ENCODE data around the gene LRBA.

The LRBA gene

DNA sequence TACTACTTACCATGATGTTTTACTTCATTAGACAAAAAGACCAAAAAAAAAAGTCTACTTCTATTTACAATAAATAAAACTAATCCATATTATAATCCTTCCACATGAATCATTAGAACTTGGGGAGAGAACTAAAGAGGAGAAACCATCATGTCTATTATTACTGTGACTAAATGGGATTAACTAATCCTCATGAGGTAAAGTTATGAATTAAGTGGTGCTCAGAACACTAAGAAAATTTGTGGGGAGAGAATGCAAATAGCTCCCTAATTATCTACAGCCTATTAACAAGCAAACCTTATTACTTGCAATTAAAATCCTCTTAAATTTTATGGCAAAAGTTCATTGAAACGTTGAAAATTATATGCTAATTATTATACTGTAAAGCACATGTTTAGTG lies 364.3 kb downstream of the LRBA start:
- no peak overlapping the region for H3K4me3 ChIP-seq (ENCODE audit: control insufficient read depth, low read depth, low read length)
- TF ChIP-seq, protein P1, sequence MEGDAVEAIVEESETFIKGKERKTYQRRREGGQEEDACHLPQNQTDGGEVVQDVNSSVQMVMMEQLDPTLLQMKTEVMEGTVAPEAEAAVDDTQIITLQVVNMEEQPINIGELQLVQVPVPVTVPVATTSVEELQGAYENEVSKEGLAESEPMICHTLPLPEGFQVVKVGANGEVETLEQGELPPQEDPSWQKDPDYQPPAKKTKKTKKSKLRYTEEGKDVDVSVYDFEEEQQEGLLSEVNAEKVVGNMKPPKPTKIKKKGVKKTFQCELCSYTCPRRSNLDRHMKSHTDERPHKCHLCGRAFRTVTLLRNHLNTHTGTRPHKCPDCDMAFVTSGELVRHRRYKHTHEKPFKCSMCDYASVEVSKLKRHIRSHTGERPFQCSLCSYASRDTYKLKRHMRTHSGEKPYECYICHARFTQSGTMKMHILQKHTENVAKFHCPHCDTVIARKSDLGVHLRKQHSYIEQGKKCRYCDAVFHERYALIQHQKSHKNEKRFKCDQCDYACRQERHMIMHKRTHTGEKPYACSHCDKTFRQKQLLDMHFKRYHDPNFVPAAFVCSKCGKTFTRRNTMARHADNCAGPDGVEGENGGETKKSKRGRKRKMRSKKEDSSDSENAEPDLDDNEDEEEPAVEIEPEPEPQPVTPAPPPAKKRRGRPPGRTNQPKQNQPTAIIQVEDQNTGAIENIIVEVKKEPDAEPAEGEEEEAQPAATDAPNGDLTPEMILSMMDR (IDR thresholded peaks at IDR 0.05; ENCODE audit: control insufficient read depth, insufficient read depth, low read depth, low read length, missing control alignments), result no peak
- DNase-seq (ENCODE audit: low read depth), result no peak

DNA sequence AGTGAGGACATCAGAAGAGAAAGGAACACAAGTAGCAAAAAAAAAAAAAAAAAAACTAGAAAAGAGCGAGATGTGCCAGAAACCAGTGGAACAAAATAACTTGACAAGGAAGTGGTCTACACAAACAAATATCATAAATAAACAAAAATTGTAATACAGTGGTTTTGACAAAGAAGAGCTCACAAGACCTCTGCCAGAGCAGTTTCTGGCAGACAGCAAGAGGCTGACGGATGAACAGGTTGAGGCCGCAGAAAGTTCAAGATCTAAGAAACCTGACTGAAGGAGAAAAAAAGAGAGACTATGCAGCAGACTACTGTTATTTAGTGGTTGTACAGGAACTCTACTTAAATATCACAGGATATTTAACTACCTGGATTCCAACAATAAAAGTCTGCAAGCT lies 367.0 kb downstream of the LRBA start:
- no peak overlapping the region for H3K4me3 ChIP-seq (ENCODE audit: control insufficient read depth, low read depth, low read length)
- TF ChIP-seq, protein P1 (IDR thresholded peaks at IDR 0.05; ENCODE audit: control insufficient read depth, insufficient read depth, low read depth, low read length, missing control alignments), result no peak
- no peak for DNase-seq (ENCODE audit: low read depth)

DNA sequence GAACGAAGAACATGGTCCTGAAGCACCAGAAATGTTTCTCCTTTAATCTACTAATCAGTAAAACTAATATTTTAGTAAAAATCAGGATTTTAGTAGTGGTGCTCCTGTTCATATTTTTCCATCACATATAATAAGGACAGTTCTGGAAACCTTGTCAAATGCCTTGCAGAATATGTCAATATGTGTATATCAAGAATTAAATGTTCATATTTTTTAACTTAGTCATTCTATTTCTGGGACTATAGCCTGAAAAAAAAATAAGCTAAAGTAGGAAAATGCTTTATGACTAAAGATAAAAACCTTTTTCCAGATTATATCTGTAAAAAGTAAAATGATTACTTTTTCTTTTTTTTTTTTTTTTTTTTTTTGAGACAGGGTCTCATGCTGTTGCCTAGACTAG lies 368.1 kb downstream of the LRBA start:
- TF ChIP-seq, protein P1 (IDR thresholded peaks at IDR 0.05; ENCODE audit: control insufficient read depth, insufficient read depth, low read depth, low read length, missing control alignments), result no peak
- no peak for DNase-seq (ENCODE audit: low read depth)
- no peak overlapping the region for H3K4me3 ChIP-seq (ENCODE audit: control insufficient read depth, low read depth, low read length)

DNA sequence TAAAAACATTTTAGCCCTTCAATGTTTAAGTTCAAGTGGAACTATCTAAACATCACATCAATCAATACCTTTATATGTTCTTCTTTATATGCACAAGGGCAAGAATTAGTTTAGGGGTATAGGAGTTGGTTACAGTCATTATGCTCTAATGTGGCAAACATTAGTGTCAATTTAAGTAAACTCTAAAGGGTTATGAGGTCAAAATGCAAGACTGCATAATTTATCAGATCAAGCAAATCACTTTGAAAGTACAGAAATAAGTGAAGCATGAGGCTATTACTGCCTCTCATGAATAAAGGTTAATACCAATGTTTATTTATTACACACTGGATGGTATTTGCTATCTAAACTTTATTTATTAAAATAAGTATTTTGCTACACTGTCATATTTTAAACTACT lies 373.5 kb downstream of the LRBA start:
- H3K4me3 ChIP-seq (ENCODE audit: control insufficient read depth, low read depth, low read length), result no peak overlapping the region
- TF ChIP-seq, protein P1 (IDR thresholded peaks at IDR 0.05; ENCODE audit: control insufficient read depth, insufficient read depth, low read depth, low read length, missing control alignments), result no peak
- no peak for DNase-seq (ENCODE audit: low read depth)

DNA sequence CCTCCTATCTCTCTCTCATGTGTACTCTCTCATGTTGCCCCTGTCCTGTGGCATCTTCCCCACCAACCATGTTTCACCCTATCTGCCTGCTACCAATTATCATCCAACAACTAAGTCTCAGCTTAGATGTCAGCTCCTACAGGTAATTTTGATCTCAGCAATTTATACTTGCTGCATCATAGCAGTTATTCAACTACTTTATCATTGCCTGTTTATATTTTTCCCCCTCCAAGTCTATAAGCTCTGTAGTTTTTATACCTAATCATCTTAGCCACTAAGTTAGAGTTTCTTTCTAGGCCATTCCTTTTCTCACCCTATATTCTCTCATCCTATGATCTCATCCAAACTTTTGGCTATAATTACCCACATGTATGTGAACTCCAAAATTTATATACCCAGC lies 382.4 kb downstream of the LRBA start:
- no peak overlapping the region for H3K4me3 ChIP-seq (ENCODE audit: control insufficient read depth, low read depth, low read length)
- TF ChIP-seq, protein P1 (IDR thresholded peaks at IDR 0.05; ENCODE audit: control insufficient read depth, insufficient read depth, low read depth, low read length, missing control alignments), result no peak

DNA sequence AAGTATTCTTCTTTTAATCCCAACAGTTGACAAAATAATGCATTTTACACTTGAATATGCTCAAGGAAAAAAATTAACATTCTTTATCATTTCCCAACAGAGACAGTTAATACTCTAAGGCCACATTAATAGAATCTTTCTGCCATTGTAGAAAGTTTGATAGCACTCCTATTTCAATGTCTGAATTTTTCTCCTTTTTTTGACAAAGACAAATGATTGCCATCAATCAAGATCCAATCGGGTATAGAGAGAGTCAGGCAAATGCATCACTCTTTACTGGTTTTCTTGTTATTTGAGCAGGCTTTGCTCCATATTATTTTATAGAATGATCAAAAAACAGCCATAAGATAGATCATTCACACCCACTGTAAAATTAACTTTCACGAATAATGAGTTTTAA lies 387.0 kb downstream of the LRBA start:
- no peak overlapping the region for H3K4me3 ChIP-seq (ENCODE audit: control insufficient read depth, low read depth, low read length)
- TF ChIP-seq, protein P1 (IDR thresholded peaks at IDR 0.05; ENCODE audit: control insufficient read depth, insufficient read depth, low read depth, low read length, missing control alignments), result no peak
- DNase-seq (ENCODE audit: low read depth), result no peak

More for the DNA sequence above, 382.4 kb downstream of the LRBA start:
- DNase-seq (ENCODE audit: low read depth), result no peak

DNA sequence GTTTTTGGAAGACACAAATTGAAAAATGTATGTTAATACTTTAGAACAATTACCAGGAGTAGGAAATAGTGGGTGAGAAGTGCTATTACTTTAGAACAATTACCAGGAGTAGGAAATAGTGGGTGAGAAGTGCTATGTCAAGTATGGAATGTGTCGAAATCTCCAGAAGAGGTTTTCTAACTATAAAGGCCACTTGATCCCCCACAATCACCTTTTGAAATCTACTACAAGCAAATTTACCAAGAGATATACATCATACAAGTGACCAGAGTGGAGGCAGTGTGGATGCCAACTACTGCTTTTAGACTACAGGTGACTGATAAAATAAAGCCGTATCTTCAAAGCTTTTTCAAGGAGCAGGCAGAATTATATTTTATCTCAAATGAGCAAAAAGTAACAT lies 390.1 kb downstream of the LRBA start:
- DNase-seq (ENCODE audit: low read depth), result no peak
- no peak overlapping the region for H3K4me3 ChIP-seq (ENCODE audit: control insufficient read depth, low read depth, low read length)
- TF ChIP-seq, protein P1 (IDR thresholded peaks at IDR 0.05; ENCODE audit: control insufficient read depth, insufficient read depth, low read depth, low read length, missing control alignments), result no peak
